Measurements from ENCODE around the gene SBK3. TPM values are rescaled to one million over a fixed set of nuclear protein-coding genes. Genes with fewer than 3 reads are reported as not detected.
A peak's percentile ranks its signal among the peaks of the same experiment; 100 is the strongest.

The SBK3 gene
- total RNA-seq, 1 experiment from 2014 or later: not detected

DNA sequence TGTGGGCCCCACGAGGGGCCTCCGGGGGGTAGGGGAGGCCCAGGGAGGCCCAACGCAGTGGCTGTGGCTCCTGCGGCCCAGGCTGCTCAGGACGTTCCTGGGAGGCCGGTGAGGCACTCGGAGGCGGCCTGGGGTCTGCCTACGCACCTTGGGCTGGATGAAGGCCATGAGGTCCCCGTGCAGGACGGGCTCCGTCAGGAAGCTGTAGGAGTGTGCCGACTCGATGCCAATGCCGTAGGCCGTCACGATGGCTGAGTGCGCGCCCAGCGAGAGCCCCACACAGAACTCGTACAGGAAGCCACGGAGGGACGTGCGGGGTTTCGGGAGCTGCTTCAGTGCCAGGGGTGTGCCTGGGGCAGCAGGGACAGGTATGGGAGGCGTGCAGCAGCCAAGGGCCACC lies 14.3 kb downstream of the SBK3 start:
- no peak overlapping the region for H2AFZ ChIP-seq (ENCODE audit: low read length)
- no peak for DNase-seq
- ChIA-PET POLR2A (ENCODE audit: unreplicated experiment) (no interaction called here), CTCF (no interaction called here)
- no peak overlapping the region for H3K9ac ChIP-seq (ENCODE audit: low read length)
- H3K4me1 ChIP-seq (ENCODE audit: insufficient read depth, low read length): peaks cover 8% of the 10 kb centered on the region; the same call in 1 of the 2 replicates
- H3K27ac ChIP-seq (ENCODE audit: low read length): no peak overlapping the region
- no peak overlapping the region for H3K4me2 ChIP-seq (ENCODE audit: low read length)
- no peaks in the 10 kb centered on the region for H4K20me1 ChIP-seq (ENCODE audit: low read length)
- H3K9me2 ChIP-seq (replicated peaks; ENCODE audit: low read length): no peaks in the 10 kb centered on the region
- intact Hi-C loops (cut with micrococcal nuclease): no loop called here
- ATAC-seq: no peak
- no peaks in the 10 kb centered on the region for H3F3A ChIP-seq (ENCODE audit: low read length, unreplicated experiment)
- BruUV-seq (replicated peaks): no TSS peak
- TF ChIP-seq, protein P1, sequence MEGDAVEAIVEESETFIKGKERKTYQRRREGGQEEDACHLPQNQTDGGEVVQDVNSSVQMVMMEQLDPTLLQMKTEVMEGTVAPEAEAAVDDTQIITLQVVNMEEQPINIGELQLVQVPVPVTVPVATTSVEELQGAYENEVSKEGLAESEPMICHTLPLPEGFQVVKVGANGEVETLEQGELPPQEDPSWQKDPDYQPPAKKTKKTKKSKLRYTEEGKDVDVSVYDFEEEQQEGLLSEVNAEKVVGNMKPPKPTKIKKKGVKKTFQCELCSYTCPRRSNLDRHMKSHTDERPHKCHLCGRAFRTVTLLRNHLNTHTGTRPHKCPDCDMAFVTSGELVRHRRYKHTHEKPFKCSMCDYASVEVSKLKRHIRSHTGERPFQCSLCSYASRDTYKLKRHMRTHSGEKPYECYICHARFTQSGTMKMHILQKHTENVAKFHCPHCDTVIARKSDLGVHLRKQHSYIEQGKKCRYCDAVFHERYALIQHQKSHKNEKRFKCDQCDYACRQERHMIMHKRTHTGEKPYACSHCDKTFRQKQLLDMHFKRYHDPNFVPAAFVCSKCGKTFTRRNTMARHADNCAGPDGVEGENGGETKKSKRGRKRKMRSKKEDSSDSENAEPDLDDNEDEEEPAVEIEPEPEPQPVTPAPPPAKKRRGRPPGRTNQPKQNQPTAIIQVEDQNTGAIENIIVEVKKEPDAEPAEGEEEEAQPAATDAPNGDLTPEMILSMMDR (conservative IDR thresholded peaks at IDR 0.05; ENCODE audit: low read depth, low read length): no peak
- TF ChIP-seq EZH2phosphoT487 (IDR thresholded peaks at IDR 0.05; ENCODE audit: borderline replicate concordance, low read length): no peak
- no peak for TF ChIP-seq EZH2 (IDR thresholded peaks at IDR 0.05; ENCODE audit: low read length, unreplicated experiment)
- no peaks in the 10 kb centered on the region for H3K9me3 ChIP-seq (ENCODE audit: low read length)
- H3K27me3 ChIP-seq (ENCODE audit: low read length): no peaks in the 10 kb centered on the region
- H3K4me3 ChIP-seq (ENCODE audit: low read length): no peak overlapping the region
- no peaks in the 10 kb centered on the region for H3K36me3 ChIP-seq (ENCODE audit: low read depth, low read length)
- H3K79me2 ChIP-seq (ENCODE audit: low read length): no peaks in the 10 kb centered on the region

- no peaks in the 10 kb centered on the region for H3K36me3 ChIP-seq (ENCODE audit: low read depth, low read length)
- ATAC-seq (no peak), DNase-seq (no peak)
- no peak overlapping the region for H3K4me2 ChIP-seq (ENCODE audit: low read length)
- H3K9me3 ChIP-seq (ENCODE audit: low read length): no peaks in the 10 kb centered on the region
- POLR2A ChIA-PET (ENCODE audit: unreplicated experiment): no interaction called here
- H3K9ac ChIP-seq (ENCODE audit: low read length): no peak overlapping the region
- no peaks in the 10 kb centered on the region for H3K9me2 ChIP-seq (replicated peaks; ENCODE audit: low read length)
- H3K4me1 ChIP-seq (ENCODE audit: insufficient read depth, low read length): peaks cover 12% of the 10 kb centered on the region; the same call in 1 of the 2 replicates
- BruUV-seq (replicated peaks): no TSS peak
- TF ChIP-seq EZH2 (IDR thresholded peaks at IDR 0.05; ENCODE audit: low read length, unreplicated experiment) (no peak), EZH2phosphoT487 (IDR thresholded peaks at IDR 0.05; ENCODE audit: borderline replicate concordance, low read length) (no peak)
- TF ChIP-seq, protein P1 (conservative IDR thresholded peaks at IDR 0.05; ENCODE audit: low read depth, low read length): no peak
- intact Hi-C loops (cut with micrococcal nuclease): no loop called here
- no peak overlapping the region for H3K4me3 ChIP-seq (ENCODE audit: low read length)
- no peak overlapping the region for H3K27ac ChIP-seq (ENCODE audit: low read length)
- H3F3A ChIP-seq (ENCODE audit: low read length, unreplicated experiment): no peaks in the 10 kb centered on the region
- no peak overlapping the region for H2AFZ ChIP-seq (ENCODE audit: low read length)
- CTCF ChIA-PET: no interaction called here
- no peaks in the 10 kb centered on the region for H3K79me2 ChIP-seq (ENCODE audit: low read length)
- no peaks in the 10 kb centered on the region for H4K20me1 ChIP-seq (ENCODE audit: low read length)
- H3K27me3 ChIP-seq (ENCODE audit: low read length): no peaks in the 10 kb centered on the region
These were observed 15.6 kb downstream of the SBK3 start for GRCh38 chr19:55529636-55530234.

DNA sequence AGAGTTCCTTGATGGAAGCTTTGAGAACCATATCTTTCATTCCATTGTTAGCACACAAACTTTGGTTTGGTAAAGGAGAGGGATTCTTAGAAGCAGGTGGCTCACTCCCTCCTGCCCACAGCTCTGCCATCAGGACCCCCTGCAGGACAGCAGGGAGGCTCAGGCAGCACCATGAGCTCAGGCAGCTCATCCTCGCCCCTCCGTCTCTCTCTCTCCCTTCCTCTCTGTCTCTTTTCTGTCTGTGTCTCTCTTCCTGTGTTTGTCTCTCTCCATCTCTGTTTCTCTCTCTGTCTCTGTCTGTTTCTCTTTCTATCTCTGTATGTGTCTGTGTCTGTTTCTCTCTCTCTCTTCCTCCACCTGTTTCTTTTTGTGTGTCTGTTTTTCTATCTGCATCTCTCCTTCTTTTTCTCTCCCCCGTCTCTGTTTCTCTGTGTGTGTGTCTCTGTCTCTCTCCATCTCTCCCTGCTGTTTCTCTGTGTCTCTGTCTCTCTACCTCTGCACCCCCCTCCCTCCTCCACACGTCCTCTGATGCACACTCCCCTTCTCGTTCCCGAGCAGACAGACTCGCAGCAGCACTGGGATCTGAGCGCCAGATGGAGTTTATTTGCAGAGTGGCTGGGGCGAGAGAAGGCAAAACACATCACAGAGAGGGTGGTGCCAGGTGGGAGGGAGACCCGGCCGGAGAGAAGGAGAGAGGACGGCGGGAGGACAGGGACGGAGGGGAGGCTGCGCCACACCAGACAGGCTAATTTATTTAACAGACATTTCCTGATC lies 17.1 kb downstream of the SBK3 start:
- Histone ChIP-seq H3K36me3 (ENCODE audit: low read depth, low read length) (no peaks in the 10 kb centered on the region), H3K9me3 (ENCODE audit: low read length) (no peaks in the 10 kb centered on the region), H3K4me2 (ENCODE audit: low read length) (peak overlapping the region; percentile 22), H3K9me2 (replicated peaks; ENCODE audit: low read length) (no peaks in the 10 kb centered on the region), H3F3A (ENCODE audit: low read length, unreplicated experiment) (no peaks in the 10 kb centered on the region), H3K27ac (ENCODE audit: low read length) (no peak overlapping the region), H3K4me1 (ENCODE audit: insufficient read depth, low read length) (peaks cover 12% of the 10 kb centered on the region; the same call in 1 of the 2 replicates), H3K27me3 (ENCODE audit: low read length) (no peaks in the 10 kb centered on the region), H4K20me1 (ENCODE audit: low read length) (no peaks in the 10 kb centered on the region), H2AFZ (ENCODE audit: low read length) (peak overlapping the region; percentile 5; the same call in 1 of the 2 replicates), H3K79me2 (ENCODE audit: low read length) (no peaks in the 10 kb centered on the region), H3K9ac (ENCODE audit: low read length) (no peak overlapping the region), H3K4me3 (ENCODE audit: low read length) (no peak overlapping the region)
- TF ChIP-seq, protein P1 (conservative IDR thresholded peaks at IDR 0.05; ENCODE audit: low read depth, low read length): no peak
- TF ChIP-seq EZH2 (IDR thresholded peaks at IDR 0.05; ENCODE audit: low read length, unreplicated experiment): no peak
- TF ChIP-seq EZH2phosphoT487 (IDR thresholded peaks at IDR 0.05; ENCODE audit: borderline replicate concordance, low read length): no peak
- CTCF ChIA-PET: interaction anchor here (0.6 to 1.0 kb wide), 2 partner anchors 29 to 78 kb away, joined by 4 to 6 read pairs; partner anchors contain the start of gene ZNF865
- DNase-seq: peak; percentile 23
- no TSS peak for BruUV-seq (replicated peaks)
- peak; percentile 68 for ATAC-seq
- intact Hi-C loops (cut with micrococcal nuclease): no loop called here
- POLR2A ChIA-PET (ENCODE audit: unreplicated experiment): no interaction called here
